Measurements from ENCODE around the gene GREB1L.

Gene GREB1L

GRCh38 chr18:21559195-21559594 is 317.2 kb downstream of the GREB1L start:
- no peak for DNase-seq (ENCODE audit: low read depth in 2 of 2)

GRCh38 chr18:21571772-21572171 is 329.7 kb downstream of the GREB1L start:
- no peak for DNase-seq (ENCODE audit: low read depth in 2 of 2)

Data from stimulated activated CD4-positive, alpha-beta T cell treated with anti-CD3 and anti-CD28 coated beads, Interleukin-1b, Interleukin-23, amount 100 ng/mL, for 4 hours (primary cell).